ACHN (cell line): ENCODE measurements around the gene ASTN2.

Experiments
- DNase-seq: peaks from one replicate; pipeline ENCODE4 v3.0.0-alpha.2; 2015
- in situ Hi-C: cut with HindIII; loops from 2 replicates; pipeline ENCODE4 v1.10.0; 2017; ENCODE audit warnings: low sequenced_read_pairs, low pct_ligation_motif_present, low pct_unique_long_range_greater_than_20kb

The ASTN2 gene

GRCh38 chr9:117153021-117153420 is 261.8 kb downstream of the ASTN2 start:
- in situ Hi-C loops, result no loop called here
- no peak for DNase-seq

GRCh38 chr9:117151716-117152115 is 263.1 kb downstream of the ASTN2 start:
- in situ Hi-C loops, result no loop called here

GRCh38 chr9:117149996-117150395 is 264.9 kb downstream of the ASTN2 start:
- in situ Hi-C loops, result no loop called here
- no peak for DNase-seq

More at GRCh38 chr9:117151716-117152115, 263.1 kb downstream of the ASTN2 start:
- DNase-seq, result no peak

GRCh38 chr9:117145811-117146490 is 268.9 kb downstream of the ASTN2 start:
- no peak for DNase-seq
- in situ Hi-C loops, result no loop called here

GRCh38 chr9:117145081-117145480 is 269.8 kb downstream of the ASTN2 start:
- DNase-seq, result no peak
- in situ Hi-C loops, result no loop called here

GRCh38 chr9:117138231-117138630 is 276.6 kb downstream of the ASTN2 start:
- DNase-seq, result no peak
- in situ Hi-C loops, result no loop called here

- no peak for DNase-seq
- in situ Hi-C loops, result no loop called here
Observed at GRCh38 chr9:117136461-117136860, 278.4 kb downstream of the ASTN2 start.

- in situ Hi-C loops, result no loop called here
- no peak for DNase-seq
Observed at GRCh38 chr9:117135501-117136098, 279.3 kb downstream of the ASTN2 start.

GRCh38 chr9:117134826-117135500 is 279.9 kb downstream of the ASTN2 start:
- no peak for DNase-seq
- in situ Hi-C loops, result no loop called here

GRCh38 chr9:117126871-117127270 is 288.0 kb downstream of the ASTN2 start:
- in situ Hi-C loops, result no loop called here
- DNase-seq, result no peak

- no peak for DNase-seq
- in situ Hi-C loops, result no loop called here
Observed at GRCh38 chr9:117125531-117125930, 289.3 kb downstream of the ASTN2 start.

GRCh38 chr9:117123729-117124128 is 291.1 kb downstream of the ASTN2 start:
- in situ Hi-C loops, result no loop called here
- DNase-seq, result no peak

- in situ Hi-C loops, result no loop called here
- DNase-seq, result no peak
Observed at GRCh38 chr9:117122953-117123352, 291.9 kb downstream of the ASTN2 start.

GRCh38 chr9:117122102-117122501 is 292.8 kb downstream of the ASTN2 start:
- no peak for DNase-seq
- in situ Hi-C loops, result no loop called here

- in situ Hi-C loops, result no loop called here
- DNase-seq, result no peak
Observed at GRCh38 chr9:117121316-117121715, 293.5 kb downstream of the ASTN2 start.

GRCh38 chr9:117120061-117120460 is 294.8 kb downstream of the ASTN2 start:
- in situ Hi-C loops, result no loop called here

GRCh38 chr9:117116084-117116483 is 298.8 kb downstream of the ASTN2 start:
- DNase-seq, result no peak
- in situ Hi-C loops, result no loop called here

More at GRCh38 chr9:117120061-117120460, 294.8 kb downstream of the ASTN2 start:
- DNase-seq, result no peak

GRCh38 chr9:117114768-117115167 is 300.1 kb downstream of the ASTN2 start:
- peak; percentile 1 for DNase-seq
- in situ Hi-C loops, result no loop called here

- in situ Hi-C loops, result no loop called here
- DNase-seq, result no peak
Observed at GRCh38 chr9:117104716-117105495, 310.0 kb downstream of the ASTN2 start.
